H9 (cell line): ENCODE data around the gene MICAL3. TPM values are rescaled to one million over a fixed set of nuclear protein-coding genes. Genes with fewer than 3 reads are reported as not detected.

ENCODE experiments used
- DNase-seq: peaks from one replicate; pipeline ENCODE4 v3.0.0-alpha.2; 2017
- H2AFZ ChIP-seq: one replicate; pipeline ENCODE4 v1.6.1; 2013; ENCODE audit warnings: mild to moderate bottlenecking, low read length, control low read depth, moderate library complexity
- H2AK5ac ChIP-seq: 2 replicates; pipeline ENCODE4 v1.6.1; 2013; ENCODE audit warnings: low read length, control low read depth, mixed read lengths; ENCODE audit not compliant: insufficient read length
- H2BK120ac ChIP-seq: one replicate; pipeline ENCODE4 v1.6.1; 2013; ENCODE audit warnings: low read depth, mild to moderate bottlenecking, low read length, control low read depth, inconsistent platforms; ENCODE audit not compliant: poor library complexity, severe bottlenecking
- H2BK12ac ChIP-seq: 2 replicates; pipeline ENCODE4 v1.6.1; 2013; ENCODE audit warnings: low read length, control low read depth, mixed read lengths, low read depth; ENCODE audit not compliant: insufficient read length
- H2BK15ac ChIP-seq: 2 replicates; pipeline ENCODE4 v1.6.1; 2013; ENCODE audit warnings: low read depth, low read length, control low read depth
- H2BK20ac ChIP-seq: one replicate; pipeline ENCODE4 v1.6.1; 2013; ENCODE audit warnings: low read depth, mild to moderate bottlenecking, low read length, control low read depth, inconsistent platforms; ENCODE audit not compliant: poor library complexity, severe bottlenecking
- H2BK5ac ChIP-seq: 2 replicates; pipeline ENCODE4 v1.6.1; 2013; ENCODE audit warnings: low read length, control low read depth, mixed read lengths; ENCODE audit not compliant: insufficient read length
- H3K14ac ChIP-seq: 2 replicates; pipeline ENCODE4 v1.6.1; 2013; ENCODE audit warnings: low read length, control low read depth; ENCODE audit not compliant: insufficient read depth
- H3K18ac ChIP-seq: 2 replicates; pipeline ENCODE4 v1.6.1; 2013; ENCODE audit warnings: low read depth, mild to moderate bottlenecking, mixed read lengths, low read length, control low read depth; ENCODE audit not compliant: insufficient read length
- H3K23ac ChIP-seq: 2 replicates; pipeline ENCODE4 v1.6.1; 2013; ENCODE audit warnings: low read length, control low read depth, mixed read lengths, low read depth; ENCODE audit not compliant: insufficient read length
- H3K23me2 ChIP-seq: 2 replicates; pipeline ENCODE4 v1.6.1; 2013; ENCODE audit warnings: low read depth, mild to moderate bottlenecking, mixed read lengths, low read length, control low read depth; ENCODE audit not compliant: insufficient read length, poor library complexity, severe bottlenecking
- H3K27ac ChIP-seq: 2 replicates; pipeline ENCODE4 v1.5.1; 2013; ENCODE audit warnings: low read length, control low read depth, mixed read lengths, low read depth; ENCODE audit not compliant: insufficient read length
- H3K27me3 ChIP-seq: 2 replicates; pipeline ENCODE4 v1.6.1; 2013; ENCODE audit warnings: low read length, control low read depth, inconsistent platforms; ENCODE audit not compliant: insufficient read depth
- H3K4ac ChIP-seq: 2 replicates; pipeline ENCODE4 v1.6.1; 2013; ENCODE audit warnings: low read depth, mild to moderate bottlenecking, control low read depth, inconsistent platforms, low read length, moderate library complexity
- H3K4me1 ChIP-seq: 2 replicates; pipeline ENCODE4 v1.6.1; 2013; ENCODE audit warnings: low read length, control low read depth, inconsistent platforms; ENCODE audit not compliant: insufficient read depth
- H3K4me2 ChIP-seq: 2 replicates; pipeline ENCODE4 v1.6.1; 2013; ENCODE audit warnings: low read length, control low read depth, mixed read lengths; ENCODE audit not compliant: insufficient read length, insufficient read depth
- H3K56ac ChIP-seq: 2 replicates; pipeline ENCODE4 v1.6.1; 2013; ENCODE audit warnings: low read depth, mild to moderate bottlenecking, mixed read lengths, low read length, control low read depth; ENCODE audit not compliant: insufficient read length
- H3K79me1 ChIP-seq: 2 replicates; pipeline ENCODE4 v1.6.1; 2013; ENCODE audit warnings: low read depth, mild to moderate bottlenecking, moderate library complexity, low read length, control low read depth, inconsistent platforms; ENCODE audit not compliant: insufficient read depth, poor library complexity, severe bottlenecking
- H3K79me2 ChIP-seq: 2 replicates; pipeline ENCODE4 v1.6.1; 2013; ENCODE audit warnings: low read length, control low read depth, inconsistent platforms; ENCODE audit not compliant: insufficient read depth
- H3K9ac ChIP-seq: 2 replicates; pipeline ENCODE4 v1.6.1; 2013; ENCODE audit warnings: low read length, control low read depth, mixed read lengths; ENCODE audit not compliant: insufficient read length; ENCODE audit errors: extremely low read depth
- H3K9me3 ChIP-seq: one replicate; pipeline ENCODE4 v1.6.1; 2013; ENCODE audit warnings: low read depth, low read length, inconsistent platforms; ENCODE audit not compliant: control insufficient read depth
- H3T11ph ChIP-seq: one replicate; pipeline ENCODE4 v1.6.1; 2013; ENCODE audit warnings: mild to moderate bottlenecking, low read length, control low read depth, inconsistent platforms
- H4K20me1 ChIP-seq: one replicate; pipeline ENCODE4 v1.6.1; 2013; ENCODE audit not compliant: control insufficient read depth, insufficient read length, insufficient read depth
- H4K5ac ChIP-seq: 2 replicates; pipeline ENCODE4 v1.6.1; 2013; ENCODE audit warnings: low read depth, mild to moderate bottlenecking, mixed read lengths, low read length, control low read depth; ENCODE audit not compliant: insufficient read length
- H4K8ac ChIP-seq: replicated peaks from 2 replicates; pipeline ENCODE4 v1.6.1; 2013; ENCODE audit warnings: low read length, control low read depth, mixed read lengths, low read depth; ENCODE audit not compliant: insufficient read length
- H4K91ac ChIP-seq: 2 replicates; pipeline ENCODE4 v1.6.1; 2013; ENCODE audit warnings: low read depth, mild to moderate bottlenecking, moderate library complexity, mixed read lengths, low read length, control low read depth; ENCODE audit not compliant: insufficient read length
- H3K27ac Mint-ChIP-seq, 3 experiments: 2 replicates in 2 of 3; 3 replicates in 1 of 3; pipeline ENCODE4 v1.8.0; 2020 to 2021; ENCODE audit warnings: mixed read lengths in 3 of 3, mild to moderate bottlenecking in 1 of 3, moderate library complexity in 1 of 3
- H3K27me3 Mint-ChIP-seq: 2 replicates; pipeline ENCODE4 v1.8.0; 2021; ENCODE audit warnings: low read depth, mild to moderate bottlenecking, moderate library complexity, mixed read lengths
- H3K36me3 Mint-ChIP-seq, 3 experiments: 2 replicates in 2 of 3; 3 replicates in 1 of 3; pipeline ENCODE4 v1.8.0; 2020 to 2021; ENCODE audit warnings: low read depth in 3 of 3, mixed read lengths in 3 of 3; ENCODE audit not compliant: insufficient read depth in 1 of 3
- H3K4me1 Mint-ChIP-seq, 2 experiments: 2 replicates each; pipeline ENCODE4 v1.8.0; 2020; ENCODE audit warnings: mixed read lengths in 2 of 2
- H3K4me3 Mint-ChIP-seq, 2 experiments: 2 replicates in 1 of 2; 3 replicates in 1 of 2; pipeline ENCODE4 v1.8.0; 2020 to 2021; ENCODE audit warnings: mild to moderate bottlenecking in 2 of 2, mixed read lengths in 2 of 2, moderate library complexity in 1 of 2
- H3K9me3 Mint-ChIP-seq, 2 experiments: 2 replicates in 1 of 2; 3 replicates in 1 of 2; pipeline ENCODE4 v1.8.0; 2020; ENCODE audit warnings: mild to moderate bottlenecking in 2 of 2, mixed read lengths in 2 of 2, moderate library complexity in 1 of 2
- WGBS: extraction: QIAGEN DNeasy Blood & Tissue Kit; methylation state at CpG from one replicate; pipeline ENCODE4 v1.1.7; 2013; ENCODE audit warnings: missing lambda C conversion rate, low lambda C conversion rate, mixed read lengths; ENCODE audit not compliant: insufficient read length; ENCODE audit errors: extremely low coverage; 5-methylcytosine and 5-hydroxymethylcytosine counted together
- total RNA-seq: library from RNA; stranded (reverse); gene quantifications from 2 replicates; pipeline ENCODE4 v1.2.1, GENCODE V29; 2021
- TF ChIP-seq, protein P1 (sequence below): fragments of 200-600 bp; sonication (generic); conservative IDR thresholded peaks from 3 replicates; pipeline ENCODE4 v1.8.0; 2021; ENCODE audit warnings: antibody characterized with exemption, mild to moderate bottlenecking

The MICAL3 gene
- total RNA-seq, 1 experiment from 2014 or later: 50.2 TPM

DNA sequence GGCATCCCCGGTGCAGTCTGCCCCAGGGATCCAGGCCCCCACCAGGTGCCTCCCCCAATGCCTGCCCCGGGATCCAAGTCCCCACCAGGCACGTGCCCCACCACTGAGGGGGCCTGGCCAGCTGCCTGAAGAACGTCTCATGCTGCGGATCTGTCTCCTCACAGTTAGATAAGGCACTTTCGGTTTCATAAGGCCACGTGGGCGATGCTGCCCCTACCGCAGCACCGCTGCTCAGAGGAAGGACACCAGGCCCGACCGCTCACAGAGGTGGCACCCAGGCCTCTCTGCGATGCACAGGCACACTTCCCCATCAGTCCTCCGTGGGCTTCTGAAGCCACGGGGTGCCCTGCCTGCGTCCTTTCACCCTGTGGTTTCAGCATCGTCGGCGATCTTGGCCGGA lies 182.0 kb downstream of the MICAL3 start:
- H3K4me1 Mint-ChIP-seq: peaks cover 4 to 5% of the 10 kb centered on the region in 2 experiments; a peak in 2 of 4 replicates
- no peak overlapping the region; a peak in 1 of 7 replicates for H3K27ac Mint-ChIP-seq
- no CpG with 5 or more reads among the region's 20 CpGs for WGBS

More for the DNA sequence above, 182.0 kb downstream of the MICAL3 start:
- H3K4me2 ChIP-seq: no peak overlapping the region
- no peak overlapping the region for H2BK12ac ChIP-seq
- no peak overlapping the region for H3T11ph ChIP-seq
- H3K23me2 ChIP-seq: no peaks in the 10 kb centered on the region
- no peak overlapping the region for H3K9ac ChIP-seq
- no peak overlapping the region for H3K23ac ChIP-seq
- H3K9me3 ChIP-seq: no peaks in the 10 kb centered on the region
- H3K4me1 ChIP-seq: no peaks in the 10 kb centered on the region
- Mint-ChIP-seq H3K9me3 (no peaks in the 10 kb centered on the region), H3K36me3 (peaks cover 6 to 22% (median 15%) of the 10 kb centered on the region in 3 experiments; a peak in 6 of 7 replicates), H3K27me3 (no peaks in the 10 kb centered on the region; the same call in 1 of the 2 replicates), H3K4me3 (no peak overlapping the region)
- H2AK5ac ChIP-seq: no peak overlapping the region
- H4K20me1 ChIP-seq: peaks cover 3% of the 10 kb centered on the region
- H3K79me2 ChIP-seq: no peaks in the 10 kb centered on the region
- no peak overlapping the region for H4K91ac ChIP-seq
- no peak overlapping the region for H2AFZ ChIP-seq
- H2BK20ac ChIP-seq: no peak overlapping the region
- no peak overlapping the region for H2BK15ac ChIP-seq
- H3K27me3 ChIP-seq: no peaks in the 10 kb centered on the region
- no peak overlapping the region for H3K18ac ChIP-seq
- H3K79me1 ChIP-seq: no peaks in the 10 kb centered on the region
- H3K56ac ChIP-seq: no peak overlapping the region
- no peak overlapping the region for H4K5ac ChIP-seq
- H2BK120ac ChIP-seq: no peak overlapping the region
- no peak overlapping the region for H3K27ac ChIP-seq
- no peak overlapping the region for H3K4ac ChIP-seq
- no peak overlapping the region for H2BK5ac ChIP-seq
- H4K8ac ChIP-seq: no peak overlapping the region
- DNase-seq: no peak
- no peak overlapping the region for H3K14ac ChIP-seq
- TF ChIP-seq, protein P1, sequence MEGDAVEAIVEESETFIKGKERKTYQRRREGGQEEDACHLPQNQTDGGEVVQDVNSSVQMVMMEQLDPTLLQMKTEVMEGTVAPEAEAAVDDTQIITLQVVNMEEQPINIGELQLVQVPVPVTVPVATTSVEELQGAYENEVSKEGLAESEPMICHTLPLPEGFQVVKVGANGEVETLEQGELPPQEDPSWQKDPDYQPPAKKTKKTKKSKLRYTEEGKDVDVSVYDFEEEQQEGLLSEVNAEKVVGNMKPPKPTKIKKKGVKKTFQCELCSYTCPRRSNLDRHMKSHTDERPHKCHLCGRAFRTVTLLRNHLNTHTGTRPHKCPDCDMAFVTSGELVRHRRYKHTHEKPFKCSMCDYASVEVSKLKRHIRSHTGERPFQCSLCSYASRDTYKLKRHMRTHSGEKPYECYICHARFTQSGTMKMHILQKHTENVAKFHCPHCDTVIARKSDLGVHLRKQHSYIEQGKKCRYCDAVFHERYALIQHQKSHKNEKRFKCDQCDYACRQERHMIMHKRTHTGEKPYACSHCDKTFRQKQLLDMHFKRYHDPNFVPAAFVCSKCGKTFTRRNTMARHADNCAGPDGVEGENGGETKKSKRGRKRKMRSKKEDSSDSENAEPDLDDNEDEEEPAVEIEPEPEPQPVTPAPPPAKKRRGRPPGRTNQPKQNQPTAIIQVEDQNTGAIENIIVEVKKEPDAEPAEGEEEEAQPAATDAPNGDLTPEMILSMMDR: no peak
